ENCODE measurements around the gene LEUTX. TPM values are rescaled to one million over a fixed set of nuclear protein-coding genes. Genes with fewer than 3 reads are reported as not detected.

LEUTX gene
- total and polyA plus RNA-seq, 2 experiments from 2014 or later: not detected

DNA sequence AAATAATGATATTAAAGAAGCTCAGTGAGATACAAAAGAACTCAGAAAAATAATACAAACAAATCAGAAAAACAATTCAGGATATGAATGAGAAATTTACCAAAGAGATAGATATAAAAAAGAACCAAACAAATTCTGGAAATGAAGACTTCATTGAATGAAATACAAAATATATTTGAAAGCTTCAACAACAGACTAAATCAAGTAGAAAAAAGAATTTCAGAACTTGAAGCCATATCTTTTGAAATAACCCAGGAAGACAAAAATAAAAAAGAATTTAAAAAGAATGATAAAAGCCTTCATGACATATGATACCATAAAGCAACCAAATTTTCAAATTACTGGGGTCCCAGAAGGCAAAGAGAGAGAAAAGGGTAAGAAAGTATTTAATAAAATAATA, 9.6 kb downstream of the LEUTX start:
- Mint-ChIP-seq H3K4me1 (peaks cover 4% of the 10 kb centered on the region; the same call in 2 of the 3 replicates), H3K9me3 (no peaks in the 10 kb centered on the region; the same call in 2 of the 3 replicates), H3K27ac (no peak overlapping the region), H3K4me3 (no peak overlapping the region), H3K27me3 (ENCODE audit: insufficient read depth, low read depth, poor library complexity) (peaks cover 3% of the 10 kb centered on the region), H3K36me3 (ENCODE audit: low read depth) (no peaks in the 10 kb centered on the region)
- Histone ChIP-seq H3K4me2 (no peak overlapping the region), H3K79me2 (replicated peaks; ENCODE audit: insufficient read depth) (no peaks in the 10 kb centered on the region), H4K20me1 (replicated peaks; ENCODE audit: insufficient read depth) (no peaks in the 10 kb centered on the region), H3K36me3 (ENCODE audit: insufficient read depth) (no peaks in the 10 kb centered on the region), H3K27ac (ENCODE audit: low read depth) (no peak overlapping the region), H3K4me1 (ENCODE audit: insufficient read depth) (no peaks in the 10 kb centered on the region), H2AFZ (no peak overlapping the region), H3K9me2 (ENCODE audit: insufficient read depth) (no peaks in the 10 kb centered on the region), H3K27me3 (ENCODE audit: insufficient read depth) (no peaks in the 10 kb centered on the region), H3K4me3 (no peak overlapping the region), H3F3A (replicated peaks; ENCODE audit: low read depth) (no peaks in the 10 kb centered on the region)
- no peak for DNase-seq (ENCODE audit: low spot score)
- ATAC-seq: no peak
- no peak for TF ChIP-seq ZNF331 (CRISPR knock-in tag; IDR thresholded peaks at IDR 0.05; ENCODE audit: low read depth)
- no peak for TF ChIP-seq POLR2AphosphoS5 (IDR thresholded peaks at IDR 0.05; ENCODE audit: low read depth)
- TF ChIP-seq EZH2phosphoT487 (IDR thresholded peaks at IDR 0.05; ENCODE audit: unreplicated experiment): no peak
- TF ChIP-seq, protein P1, sequence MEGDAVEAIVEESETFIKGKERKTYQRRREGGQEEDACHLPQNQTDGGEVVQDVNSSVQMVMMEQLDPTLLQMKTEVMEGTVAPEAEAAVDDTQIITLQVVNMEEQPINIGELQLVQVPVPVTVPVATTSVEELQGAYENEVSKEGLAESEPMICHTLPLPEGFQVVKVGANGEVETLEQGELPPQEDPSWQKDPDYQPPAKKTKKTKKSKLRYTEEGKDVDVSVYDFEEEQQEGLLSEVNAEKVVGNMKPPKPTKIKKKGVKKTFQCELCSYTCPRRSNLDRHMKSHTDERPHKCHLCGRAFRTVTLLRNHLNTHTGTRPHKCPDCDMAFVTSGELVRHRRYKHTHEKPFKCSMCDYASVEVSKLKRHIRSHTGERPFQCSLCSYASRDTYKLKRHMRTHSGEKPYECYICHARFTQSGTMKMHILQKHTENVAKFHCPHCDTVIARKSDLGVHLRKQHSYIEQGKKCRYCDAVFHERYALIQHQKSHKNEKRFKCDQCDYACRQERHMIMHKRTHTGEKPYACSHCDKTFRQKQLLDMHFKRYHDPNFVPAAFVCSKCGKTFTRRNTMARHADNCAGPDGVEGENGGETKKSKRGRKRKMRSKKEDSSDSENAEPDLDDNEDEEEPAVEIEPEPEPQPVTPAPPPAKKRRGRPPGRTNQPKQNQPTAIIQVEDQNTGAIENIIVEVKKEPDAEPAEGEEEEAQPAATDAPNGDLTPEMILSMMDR (conservative IDR thresholded peaks at IDR 0.05; ENCODE audit: low read depth in 2 of 2): no peak
- TF ChIP-seq, protein P2, sequence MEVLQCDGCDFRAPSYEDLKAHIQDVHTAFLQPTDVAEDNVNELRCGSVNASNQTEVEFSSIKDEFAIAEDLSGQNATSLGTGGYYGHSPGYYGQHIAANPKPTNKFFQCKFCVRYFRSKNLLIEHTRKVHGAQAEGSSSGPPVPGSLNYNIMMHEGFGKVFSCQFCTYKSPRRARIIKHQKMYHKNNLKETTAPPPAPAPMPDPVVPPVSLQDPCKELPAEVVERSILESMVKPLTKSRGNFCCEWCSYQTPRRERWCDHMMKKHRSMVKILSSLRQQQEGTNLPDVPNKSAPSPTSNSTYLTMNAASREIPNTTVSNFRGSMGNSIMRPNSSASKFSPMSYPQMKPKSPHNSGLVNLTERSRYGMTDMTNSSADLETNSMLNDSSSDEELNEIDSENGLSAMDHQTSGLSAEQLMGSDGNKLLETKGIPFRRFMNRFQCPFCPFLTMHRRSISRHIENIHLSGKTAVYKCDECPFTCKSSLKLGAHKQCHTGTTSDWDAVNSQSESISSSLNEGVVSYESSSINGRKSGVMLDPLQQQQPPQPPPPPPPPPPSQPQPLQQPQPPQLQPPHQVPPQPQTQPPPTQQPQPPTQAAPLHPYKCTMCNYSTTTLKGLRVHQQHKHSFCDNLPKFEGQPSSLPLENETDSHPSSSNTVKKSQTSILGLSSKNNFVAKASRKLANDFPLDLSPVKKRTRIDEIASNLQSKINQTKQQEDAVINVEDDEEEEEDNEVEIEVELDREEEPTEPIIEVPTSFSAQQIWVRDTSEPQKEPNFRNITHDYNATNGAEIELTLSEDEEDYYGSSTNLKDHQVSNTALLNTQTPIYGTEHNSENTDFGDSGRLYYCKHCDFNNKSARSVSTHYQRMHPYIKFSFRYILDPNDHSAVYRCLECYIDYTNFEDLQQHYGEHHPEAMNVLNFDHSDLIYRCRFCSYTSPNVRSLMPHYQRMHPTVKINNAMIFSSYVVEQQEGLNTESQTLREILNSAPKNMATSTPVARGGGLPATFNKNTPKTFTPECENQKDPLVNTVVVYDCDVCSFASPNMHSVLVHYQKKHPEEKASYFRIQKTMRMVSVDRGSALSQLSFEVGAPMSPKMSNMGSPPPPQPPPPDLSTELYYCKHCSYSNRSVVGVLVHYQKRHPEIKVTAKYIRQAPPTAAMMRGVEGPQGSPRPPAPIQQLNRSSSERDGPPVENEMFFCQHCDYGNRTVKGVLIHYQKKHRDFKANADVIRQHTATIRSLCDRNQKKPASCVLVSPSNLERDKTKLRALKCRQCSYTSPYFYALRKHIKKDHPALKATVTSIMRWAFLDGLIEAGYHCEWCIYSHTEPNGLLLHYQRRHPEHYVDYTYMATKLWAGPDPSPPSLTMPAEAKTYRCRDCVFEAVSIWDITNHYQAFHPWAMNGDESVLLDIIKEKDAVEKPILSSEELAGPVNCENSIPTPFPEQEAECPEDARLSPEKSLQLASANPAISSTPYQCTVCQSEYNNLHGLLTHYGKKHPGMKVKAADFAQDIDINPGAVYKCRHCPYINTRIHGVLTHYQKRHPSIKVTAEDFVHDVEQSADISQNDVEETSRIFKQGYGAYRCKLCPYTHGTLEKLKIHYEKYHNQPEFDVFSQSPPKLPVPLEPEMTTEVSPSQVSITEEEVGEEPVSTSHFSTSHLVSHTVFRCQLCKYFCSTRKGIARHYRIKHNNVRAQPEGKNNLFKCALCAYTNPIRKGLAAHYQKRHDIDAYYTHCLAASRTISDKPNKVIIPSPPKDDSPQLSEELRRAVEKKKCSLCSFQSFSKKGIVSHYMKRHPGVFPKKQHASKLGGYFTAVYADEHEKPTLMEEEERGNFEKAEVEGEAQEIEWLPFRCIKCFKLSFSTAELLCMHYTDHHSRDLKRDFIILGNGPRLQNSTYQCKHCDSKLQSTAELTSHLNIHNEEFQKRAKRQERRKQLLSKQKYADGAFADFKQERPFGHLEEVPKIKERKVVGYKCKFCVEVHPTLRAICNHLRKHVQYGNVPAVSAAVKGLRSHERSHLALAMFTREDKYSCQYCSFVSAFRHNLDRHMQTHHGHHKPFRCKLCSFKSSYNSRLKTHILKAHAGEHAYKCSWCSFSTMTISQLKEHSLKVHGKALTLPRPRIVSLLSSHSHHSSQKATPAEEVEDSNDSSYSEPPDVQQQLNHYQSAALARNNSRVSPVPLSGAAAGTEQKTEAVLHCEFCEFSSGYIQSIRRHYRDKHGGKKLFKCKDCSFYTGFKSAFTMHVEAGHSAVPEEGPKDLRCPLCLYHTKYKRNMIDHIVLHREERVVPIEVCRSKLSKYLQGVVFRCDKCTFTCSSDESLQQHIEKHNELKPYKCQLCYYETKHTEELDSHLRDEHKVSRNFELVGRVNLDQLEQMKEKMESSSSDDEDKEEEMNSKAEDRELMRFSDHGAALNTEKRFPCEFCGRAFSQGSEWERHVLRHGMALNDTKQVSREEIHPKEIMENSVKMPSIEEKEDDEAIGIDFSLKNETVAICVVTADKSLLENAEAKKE (CRISPR knock-in tag; IDR thresholded peaks at IDR 0.05): no peak
- no peak for TF ChIP-seq EZH2 (IDR thresholded peaks at IDR 0.05; ENCODE audit: low read depth, unreplicated experiment)
- TF ChIP-seq CREB1 (CRISPR knock-in tag; IDR thresholded peaks at IDR 0.05; ENCODE audit: low read depth): no peak
